GM12874 (cell line): ENCODE data around the gene MAP3K5.

Experiments used
- TF ChIP-seq, protein P1 (sequence below): IDR thresholded peaks from 2 replicates; pipeline ENCODE4 v1.5.1; 2011; ENCODE audit warnings: low read depth, mild to moderate bottlenecking, control low read depth, low read length, moderate library complexity; ENCODE audit not compliant: insufficient read depth

The MAP3K5 gene

DNA sequence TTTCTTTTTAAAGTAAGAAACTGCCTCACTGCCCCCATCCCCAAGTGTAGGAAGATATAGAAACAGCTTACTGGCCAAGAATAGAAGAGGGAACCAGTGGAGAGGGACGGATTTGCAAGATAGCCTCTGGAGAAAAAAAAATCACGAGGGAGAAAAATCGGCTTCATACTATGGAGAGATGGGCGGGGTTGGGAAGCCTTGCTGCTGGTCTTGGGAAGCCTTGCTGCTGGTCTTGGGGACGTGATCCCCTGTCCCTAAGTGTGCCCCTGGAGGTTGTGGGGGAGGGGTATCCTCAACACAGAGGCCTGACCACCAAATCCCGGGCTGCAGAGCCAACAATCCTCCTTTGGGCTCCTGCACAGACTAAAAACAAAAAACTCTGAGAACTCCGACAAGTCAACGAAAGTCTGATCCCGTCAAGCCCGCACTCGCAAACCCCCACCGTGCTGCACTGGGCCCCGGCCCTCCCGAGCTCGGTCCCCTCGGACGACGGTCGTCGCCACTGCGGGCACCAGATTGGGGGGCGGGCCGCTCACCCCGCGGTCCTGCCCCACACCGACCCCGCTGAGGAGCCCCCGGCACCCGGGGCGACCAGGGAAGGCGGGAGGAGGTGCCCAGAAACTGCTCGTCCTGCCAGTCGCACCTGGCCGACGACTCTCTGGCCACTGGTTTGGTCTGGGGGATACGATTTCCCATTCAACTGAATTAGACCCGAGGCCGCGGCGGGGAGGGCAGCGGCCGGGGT is 242.8 kb downstream of the MAP3K5 start:
- TF ChIP-seq, protein P1, sequence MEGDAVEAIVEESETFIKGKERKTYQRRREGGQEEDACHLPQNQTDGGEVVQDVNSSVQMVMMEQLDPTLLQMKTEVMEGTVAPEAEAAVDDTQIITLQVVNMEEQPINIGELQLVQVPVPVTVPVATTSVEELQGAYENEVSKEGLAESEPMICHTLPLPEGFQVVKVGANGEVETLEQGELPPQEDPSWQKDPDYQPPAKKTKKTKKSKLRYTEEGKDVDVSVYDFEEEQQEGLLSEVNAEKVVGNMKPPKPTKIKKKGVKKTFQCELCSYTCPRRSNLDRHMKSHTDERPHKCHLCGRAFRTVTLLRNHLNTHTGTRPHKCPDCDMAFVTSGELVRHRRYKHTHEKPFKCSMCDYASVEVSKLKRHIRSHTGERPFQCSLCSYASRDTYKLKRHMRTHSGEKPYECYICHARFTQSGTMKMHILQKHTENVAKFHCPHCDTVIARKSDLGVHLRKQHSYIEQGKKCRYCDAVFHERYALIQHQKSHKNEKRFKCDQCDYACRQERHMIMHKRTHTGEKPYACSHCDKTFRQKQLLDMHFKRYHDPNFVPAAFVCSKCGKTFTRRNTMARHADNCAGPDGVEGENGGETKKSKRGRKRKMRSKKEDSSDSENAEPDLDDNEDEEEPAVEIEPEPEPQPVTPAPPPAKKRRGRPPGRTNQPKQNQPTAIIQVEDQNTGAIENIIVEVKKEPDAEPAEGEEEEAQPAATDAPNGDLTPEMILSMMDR, result no peak

GRCh38 chr6:136548582-136549299 is 243.5 kb downstream of the MAP3K5 start:
- TF ChIP-seq, protein P1, result no peak

DNA sequence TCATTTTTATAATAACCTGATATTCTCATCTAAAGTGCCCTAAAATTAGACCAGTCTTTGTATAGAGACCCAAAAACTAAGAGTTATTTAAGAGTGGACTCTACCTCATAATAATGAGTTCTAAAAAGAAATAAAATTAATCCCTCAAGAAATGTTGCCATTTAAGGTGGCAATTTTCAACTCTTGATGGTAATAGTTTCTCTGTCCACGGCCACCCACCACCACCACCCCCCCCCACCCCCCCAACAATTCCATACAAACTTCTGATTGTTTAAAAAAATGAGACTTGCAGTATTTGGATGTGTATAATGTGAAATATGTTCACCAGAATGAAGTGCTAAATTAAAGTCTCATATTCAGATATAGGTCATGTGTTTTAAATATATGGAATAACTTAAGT is 244.4 kb downstream of the MAP3K5 start:
- TF ChIP-seq, protein P1, result no peak

DNA sequence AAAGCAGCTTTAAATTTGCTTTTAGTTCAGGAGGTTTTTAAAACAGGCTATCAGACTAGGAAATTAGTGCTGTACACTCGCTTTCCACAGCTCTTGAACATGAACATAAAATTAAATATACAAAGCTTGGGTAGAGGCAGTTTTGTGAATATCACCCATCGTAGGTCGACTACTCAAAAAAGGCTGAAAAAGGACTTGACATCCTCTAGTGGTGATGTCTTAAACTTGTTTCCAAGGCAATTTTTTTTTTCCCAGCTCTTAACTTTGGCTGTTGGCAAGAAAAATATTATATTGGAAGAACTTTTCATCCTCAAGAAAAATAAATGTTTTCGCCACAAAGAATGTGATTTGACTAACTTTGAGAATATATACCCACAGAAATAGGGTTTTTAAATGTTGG is 244.9 kb downstream of the MAP3K5 start:
- TF ChIP-seq, protein P1, result peak; percentile 46

DNA sequence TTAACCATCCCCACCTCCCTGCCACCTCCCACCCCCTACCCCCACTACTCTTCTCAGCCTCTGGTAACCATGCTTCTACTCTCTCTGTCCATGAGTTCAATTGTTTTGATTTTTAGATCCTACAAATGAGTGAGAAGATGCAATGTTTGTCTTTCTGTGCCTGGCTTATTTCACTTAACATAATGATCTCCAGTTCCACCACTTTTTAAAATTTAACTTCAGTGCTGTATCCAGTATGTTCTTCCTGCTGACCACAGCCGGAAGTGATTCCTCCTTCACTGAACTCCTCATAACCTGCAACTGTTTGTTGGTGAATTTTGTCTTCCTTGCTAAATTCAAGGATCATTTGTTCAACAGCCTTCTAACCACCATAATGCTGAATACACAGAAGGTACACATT is 245.9 kb downstream of the MAP3K5 start:
- TF ChIP-seq, protein P1, result no peak

DNA sequence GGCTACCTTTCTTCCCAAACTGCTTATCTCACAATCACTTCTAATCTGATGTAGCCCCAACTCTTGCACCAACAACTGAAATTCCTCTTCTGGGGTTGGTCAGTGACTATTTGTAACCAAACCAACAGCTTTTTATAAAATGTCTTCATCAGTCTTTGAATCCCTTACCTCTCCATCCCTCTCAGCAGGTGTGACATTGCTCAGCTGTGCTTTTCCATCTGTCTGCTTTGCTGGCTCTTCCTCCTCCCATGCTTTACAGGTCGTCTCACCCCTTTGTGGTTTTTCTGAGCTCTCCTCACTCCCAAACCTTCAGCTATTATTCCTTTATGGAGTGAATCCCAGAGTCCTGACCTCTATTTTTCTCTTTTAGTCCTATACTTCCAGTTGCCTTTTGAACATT is 248.0 kb downstream of the MAP3K5 start:
- TF ChIP-seq, protein P1, result no peak

DNA sequence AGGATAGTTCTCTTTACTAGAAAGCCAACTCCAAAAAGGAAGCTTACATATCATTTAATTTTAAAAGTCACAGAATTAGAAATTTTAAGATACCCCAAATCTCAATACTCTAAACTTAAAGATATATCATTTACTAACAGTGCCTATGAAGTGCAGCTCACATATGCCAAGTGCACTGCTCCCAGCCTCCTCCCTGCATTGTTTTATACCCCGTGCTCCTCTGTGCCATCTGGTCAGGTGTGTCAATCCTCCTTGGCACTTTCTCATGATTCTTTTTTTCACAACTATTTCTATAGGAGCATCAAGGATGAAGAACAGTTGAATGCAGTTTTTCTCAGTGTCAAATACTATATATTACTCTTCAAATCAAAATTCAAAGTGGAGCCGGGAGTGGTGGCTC is 250.9 kb downstream of the MAP3K5 start:
- TF ChIP-seq, protein P1, result no peak
